ENCODE results near the gene SYTL3.

The SYTL3 gene

GRCh38 chr6:158619922-158620801 lies 29.7 kb upstream of the SYTL3 start:
- TF ChIP-seq CTCF (IDR thresholded peaks at IDR 0.05; ENCODE audit: insufficient read depth, low read depth, low read length, missing control alignments) = no peak
- no peak overlapping the region for H3K4me3 ChIP-seq (ENCODE audit: low read length)
- no peak for DNase-seq (ENCODE audit: low read depth)

GRCh38 chr6:158620963-158621693 lies 28.7 kb upstream of the SYTL3 start:
- no peak overlapping the region for H3K4me3 ChIP-seq (ENCODE audit: low read length)
- no peak for TF ChIP-seq CTCF (IDR thresholded peaks at IDR 0.05; ENCODE audit: insufficient read depth, low read depth, low read length, missing control alignments)
- no peak for DNase-seq (ENCODE audit: low read depth)

- no peak for DNase-seq (ENCODE audit: low read depth)
- H3K4me3 ChIP-seq (ENCODE audit: low read length) = no peak overlapping the region
- no peak for TF ChIP-seq CTCF (IDR thresholded peaks at IDR 0.05; ENCODE audit: insufficient read depth, low read depth, low read length, missing control alignments)
Observed at GRCh38 chr6:158621694-158622544, 27.9 kb upstream of the SYTL3 start.

- no peak for TF ChIP-seq CTCF (IDR thresholded peaks at IDR 0.05; ENCODE audit: insufficient read depth, low read depth, low read length, missing control alignments)
- no peak overlapping the region for H3K4me3 ChIP-seq (ENCODE audit: low read length)
- no peak for DNase-seq (ENCODE audit: low read depth)
Observed at GRCh38 chr6:158622545-158623190, 27.2 kb upstream of the SYTL3 start.

- no peak for TF ChIP-seq CTCF (IDR thresholded peaks at IDR 0.05; ENCODE audit: insufficient read depth, low read depth, low read length, missing control alignments)
- no peak for DNase-seq (ENCODE audit: low read depth)
- H3K4me3 ChIP-seq (ENCODE audit: low read length) = no peak overlapping the region
Observed at GRCh38 chr6:158624684-158625682, 24.9 kb upstream of the SYTL3 start.
